ENCODE data around the gene SELL. TPM values are rescaled to one million over a fixed set of nuclear protein-coding genes. Genes with fewer than 3 reads are reported as not detected.

SELL gene
- total and polyA plus RNA-seq, 2 experiments from 2014 or later, result not detected

GRCh38 chr1:169682071-169682470 lies 29.3 kb downstream of the SELL start:
- DNase-seq (ENCODE audit: low read depth in 1 of 2, low spot score in 1 of 2), result no peak
- TF ChIP-seq, protein P1, sequence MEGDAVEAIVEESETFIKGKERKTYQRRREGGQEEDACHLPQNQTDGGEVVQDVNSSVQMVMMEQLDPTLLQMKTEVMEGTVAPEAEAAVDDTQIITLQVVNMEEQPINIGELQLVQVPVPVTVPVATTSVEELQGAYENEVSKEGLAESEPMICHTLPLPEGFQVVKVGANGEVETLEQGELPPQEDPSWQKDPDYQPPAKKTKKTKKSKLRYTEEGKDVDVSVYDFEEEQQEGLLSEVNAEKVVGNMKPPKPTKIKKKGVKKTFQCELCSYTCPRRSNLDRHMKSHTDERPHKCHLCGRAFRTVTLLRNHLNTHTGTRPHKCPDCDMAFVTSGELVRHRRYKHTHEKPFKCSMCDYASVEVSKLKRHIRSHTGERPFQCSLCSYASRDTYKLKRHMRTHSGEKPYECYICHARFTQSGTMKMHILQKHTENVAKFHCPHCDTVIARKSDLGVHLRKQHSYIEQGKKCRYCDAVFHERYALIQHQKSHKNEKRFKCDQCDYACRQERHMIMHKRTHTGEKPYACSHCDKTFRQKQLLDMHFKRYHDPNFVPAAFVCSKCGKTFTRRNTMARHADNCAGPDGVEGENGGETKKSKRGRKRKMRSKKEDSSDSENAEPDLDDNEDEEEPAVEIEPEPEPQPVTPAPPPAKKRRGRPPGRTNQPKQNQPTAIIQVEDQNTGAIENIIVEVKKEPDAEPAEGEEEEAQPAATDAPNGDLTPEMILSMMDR (IDR thresholded peaks at IDR 0.05; ENCODE audit: low read depth, low read length), result no peak
- no peaks in the 10 kb centered on the region for H3K4me1 ChIP-seq (ENCODE audit: low read depth)
- H3K27ac ChIP-seq, result no peak overlapping the region
- peaks cover 60% of the 10 kb centered on the region for H3K27me3 ChIP-seq
- H3K36me3 ChIP-seq, result no peaks in the 10 kb centered on the region
- no peak overlapping the region for H3K4me3 ChIP-seq
- H3K9me3 ChIP-seq (ENCODE audit: low read depth), result no peaks in the 10 kb centered on the region

DNA sequence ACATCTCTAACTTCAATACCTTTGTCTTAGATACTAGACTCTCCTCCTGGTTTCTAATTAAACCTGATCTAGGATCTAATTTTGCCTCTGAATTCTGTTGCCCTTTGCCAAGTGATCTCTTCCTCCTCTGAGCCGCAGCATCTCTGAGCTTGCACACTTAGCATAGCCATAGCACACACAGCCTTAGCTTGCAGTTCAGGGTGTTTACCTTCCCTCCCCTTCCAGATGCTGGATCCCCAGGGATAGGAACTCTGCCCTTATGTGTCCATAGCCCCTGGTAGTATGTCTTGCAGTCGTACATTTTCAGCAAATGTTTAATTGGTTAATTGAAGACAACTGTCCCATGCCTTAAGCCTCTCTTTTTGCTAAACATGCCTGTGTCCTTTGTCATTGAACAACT lies 30.3 kb downstream of the SELL start:
- Histone ChIP-seq H3K27ac (no peak overlapping the region), H3K4me3 (no peak overlapping the region), H3K4me1 (ENCODE audit: low read depth) (no peaks in the 10 kb centered on the region), H3K36me3 (no peaks in the 10 kb centered on the region), H3K9me3 (ENCODE audit: low read depth) (no peaks in the 10 kb centered on the region), H3K27me3 (peaks cover 63% of the 10 kb centered on the region)
- TF ChIP-seq, protein P1 (IDR thresholded peaks at IDR 0.05; ENCODE audit: low read depth, low read length), result no peak
- no peak for DNase-seq (ENCODE audit: low read depth in 1 of 2, low spot score in 1 of 2)

DNA sequence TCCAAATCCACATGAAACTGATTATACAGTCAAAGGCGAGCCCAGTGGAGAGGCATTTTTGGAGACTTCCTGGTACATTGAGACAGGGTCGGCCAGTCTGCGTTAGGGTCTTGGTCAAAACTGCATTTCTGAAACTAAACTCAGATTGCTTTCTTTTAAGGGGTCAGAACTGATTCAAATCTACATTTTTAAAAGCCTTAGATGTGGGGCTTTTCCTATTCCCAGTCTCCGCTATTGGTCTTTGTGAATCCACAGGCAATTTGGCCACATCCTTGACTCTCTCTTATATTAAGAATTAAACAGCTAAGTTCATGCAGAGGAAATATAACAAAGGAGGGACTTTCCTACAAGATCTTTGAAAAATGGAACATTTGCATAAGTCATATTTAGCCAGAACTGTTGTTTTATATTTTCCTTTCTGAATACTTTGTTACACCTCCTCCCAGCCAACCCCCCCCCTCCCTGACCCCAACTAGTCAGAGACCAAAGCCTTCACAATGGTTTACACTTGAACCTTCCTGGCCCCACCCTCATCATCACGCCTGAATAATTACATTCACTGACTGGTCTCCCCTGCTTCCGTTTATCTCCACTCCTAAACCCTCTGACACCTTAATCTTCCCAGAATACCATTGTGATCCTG lies 30.9 kb downstream of the SELL start:
- Histone ChIP-seq H3K27ac (no peak overlapping the region), H3K9me3 (ENCODE audit: low read depth) (no peaks in the 10 kb centered on the region), H3K4me3 (no peak overlapping the region), H3K4me1 (ENCODE audit: low read depth) (no peaks in the 10 kb centered on the region), H3K36me3 (no peaks in the 10 kb centered on the region), H3K27me3 (peaks cover 69% of the 10 kb centered on the region)
- no peak for DNase-seq (ENCODE audit: low read depth in 1 of 2, low spot score in 1 of 2)
- TF ChIP-seq, protein P1 (IDR thresholded peaks at IDR 0.05; ENCODE audit: low read depth, low read length), result no peak

GRCh38 chr1:169679692-169680091 lies 31.7 kb downstream of the SELL start:
- Histone ChIP-seq H3K27me3 (peaks cover 69% of the 10 kb centered on the region), H3K4me3 (no peak overlapping the region), H3K9me3 (ENCODE audit: low read depth) (no peaks in the 10 kb centered on the region), H3K36me3 (no peaks in the 10 kb centered on the region), H3K27ac (no peak overlapping the region), H3K4me1 (ENCODE audit: low read depth) (no peaks in the 10 kb centered on the region)
- DNase-seq (ENCODE audit: low read depth in 1 of 2, low spot score in 1 of 2), result no peak
- TF ChIP-seq, protein P1 (IDR thresholded peaks at IDR 0.05; ENCODE audit: low read depth, low read length), result no peak

DNA sequence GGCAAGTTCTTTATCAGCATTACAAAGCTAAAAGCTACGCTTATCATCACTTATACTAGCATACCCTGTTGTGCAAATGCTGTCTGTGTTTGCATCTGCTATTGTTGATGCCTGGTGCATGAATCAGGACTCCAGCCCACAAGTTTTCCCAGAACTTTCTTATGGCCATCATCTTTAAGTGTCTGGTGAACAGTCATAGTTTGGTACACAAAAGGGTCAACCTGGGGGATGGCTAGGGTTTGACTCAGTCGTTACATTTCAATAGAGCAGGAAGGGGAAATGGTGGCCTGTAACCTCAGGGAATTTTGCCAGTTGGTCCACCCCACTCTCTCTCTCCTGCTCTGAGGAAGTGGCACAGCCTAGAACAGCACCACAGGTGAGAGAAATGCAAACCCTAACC lies 35.4 kb downstream of the SELL start:
- H3K36me3 ChIP-seq, result no peaks in the 10 kb centered on the region
- no peaks in the 10 kb centered on the region for H3K4me1 ChIP-seq (ENCODE audit: low read depth)
- TF ChIP-seq, protein P1 (IDR thresholded peaks at IDR 0.05; ENCODE audit: low read depth, low read length), result no peak
- H3K4me3 ChIP-seq, result no peak overlapping the region
- H3K27ac ChIP-seq, result no peak overlapping the region
- peak in 1 of 2 donors; percentile 88 for DNase-seq (ENCODE audit: low read depth in 1 of 2, low spot score in 1 of 2)
- peaks cover 41% of the 10 kb centered on the region for H3K27me3 ChIP-seq
- no peaks in the 10 kb centered on the region for H3K9me3 ChIP-seq (ENCODE audit: low read depth)

Data from cardiac muscle cell (in vitro differentiated cells and primary cell).